CD14-positive monocyte (primary cell): ENCODE results near the gene SLC12A8. TPM values are rescaled to one million over a fixed set of nuclear protein-coding genes. Genes with fewer than 3 reads are reported as not detected.

Experiments
- DNase-seq, 3 donors: peaks; one replicate each; pipeline ENCODE4 v3.0.0-alpha.2; 2011 to 2022
- H2AFZ ChIP-seq: 2 replicates; pipeline ENCODE4 v1.6.0; 2012; ENCODE audit warnings: mild to moderate bottlenecking, low read depth, low read length, inconsistent platforms; ENCODE audit not compliant: insufficient read depth, poor library complexity, severe bottlenecking
- H3K27ac ChIP-seq, 2 donors: 1 replicate in 1 of 2; 2 replicates in 1 of 2; pipeline ENCODE4 v1.5.1; 2012 to 2013; ENCODE audit warnings: low read length in 2 of 2, control low read depth in 1 of 2, inconsistent platforms in 1 of 2, low read depth in 1 of 2, mild to moderate bottlenecking in 1 of 2
- H3K27me3 ChIP-seq, 2 donors: one replicate each; pipeline versions ENCODE4 v1.6.0 to v1.6.1; 2011 to 2013; ENCODE audit warnings: low read length in 2 of 2; ENCODE audit not compliant: control insufficient read depth in 2 of 2, insufficient read depth in 2 of 2
- H3K36me3 ChIP-seq, 2 donors: replicated peaks in 1 of 2; 1 replicate in 1 of 2; 2 replicates in 1 of 2; pipeline versions ENCODE4 v1.5.1 to v1.6.1; 2012 to 2013; ENCODE audit warnings: low read length in 2 of 2, control low read depth in 1 of 2, inconsistent platforms in 1 of 2, mild to moderate bottlenecking in 1 of 2; ENCODE audit not compliant: insufficient read depth in 2 of 2, control insufficient read depth in 1 of 2
- H3K4me1 ChIP-seq, 2 donors: 1 replicate in 1 of 2; 2 replicates in 1 of 2; pipeline versions ENCODE4 v1.5.1 to v1.6.1; 2012 to 2013; ENCODE audit warnings: low read length in 2 of 2, control low read depth in 1 of 2, inconsistent platforms in 1 of 2, mild to moderate bottlenecking in 1 of 2, moderate library complexity in 1 of 2; ENCODE audit not compliant: insufficient read depth in 2 of 2, control insufficient read depth in 1 of 2
- H3K4me2 ChIP-seq: replicated peaks from 2 replicates; pipeline ENCODE3; 2012; ENCODE audit warnings: low read length, moderate library complexity, mild to moderate bottlenecking; ENCODE audit not compliant: poor library complexity, severe bottlenecking; ENCODE audit errors: extremely low read depth
- H3K4me3 ChIP-seq, 3 experiments: fragments of 200-600 bp in 1 of 3; sonication (generic) in 1 of 3; replicated peaks in 1 of 3; 1 replicate in 2 of 3; 2 replicates in 1 of 3; pipeline ENCODE4 v1.5.1; 2011 to 2013; ENCODE audit warnings: low read length in 3 of 3, mild to moderate bottlenecking in 3 of 3, control low read depth in 2 of 3, low read depth in 2 of 3, inconsistent platforms in 1 of 3, moderate library complexity in 1 of 3
- H3K79me2 ChIP-seq: 2 replicates; pipeline ENCODE4 v1.6.0; 2012; ENCODE audit warnings: mild to moderate bottlenecking, control low read depth, inconsistent platforms, low read length, moderate library complexity; ENCODE audit not compliant: insufficient read depth
- H3K9ac ChIP-seq: 2 replicates; pipeline ENCODE4 v1.6.0; 2017; ENCODE audit warnings: low read length, mild to moderate bottlenecking; ENCODE audit not compliant: insufficient read depth, poor library complexity, severe bottlenecking
- H3K9me3 ChIP-seq, 2 donors: replicated peaks in 1 of 2; 1 replicate in 1 of 2; 2 replicates in 1 of 2; pipeline versions ENCODE4 v1.5.1 to v1.6.1; 2012 to 2013; ENCODE audit warnings: low read length in 2 of 2, control low read depth in 1 of 2; ENCODE audit not compliant: control insufficient read depth in 1 of 2, insufficient read depth in 1 of 2
- H4K20me1 ChIP-seq: 2 replicates; pipeline ENCODE4 v1.6.0; 2012; ENCODE audit warnings: mild to moderate bottlenecking, low read length, control low read depth, moderate library complexity; ENCODE audit not compliant: insufficient read depth
- H3K27ac Mint-ChIP-seq, 7 donors: one replicate each; pipeline ENCODE4 v1.8.0; 2020; ENCODE audit warnings: mild to moderate bottlenecking in 7 of 7, mixed read lengths in 7 of 7, moderate library complexity in 6 of 7, inconsistent platforms in 2 of 7
- H3K27me3 Mint-ChIP-seq, 3 donors: one replicate each; pipeline ENCODE4 v1.8.0; 2021 to 2022; ENCODE audit warnings: low read depth in 3 of 3, mild to moderate bottlenecking in 3 of 3, mixed read lengths in 3 of 3, moderate library complexity in 3 of 3, inconsistent platforms in 1 of 3
- H3K36me3 Mint-ChIP-seq, 2 donors: one replicate each; pipeline ENCODE4 v1.8.0; 2020; ENCODE audit warnings: mixed read lengths in 2 of 2, inconsistent platforms in 1 of 2, mild to moderate bottlenecking in 1 of 2
- H3K4me1 Mint-ChIP-seq: one replicate; pipeline ENCODE4 v1.8.0; 2020; ENCODE audit warnings: mild to moderate bottlenecking, mixed read lengths
- H3K4me3 Mint-ChIP-seq, 2 donors: one replicate each; pipeline ENCODE4 v1.8.0; 2020; ENCODE audit warnings: mild to moderate bottlenecking in 2 of 2, mixed read lengths in 2 of 2, moderate library complexity in 1 of 2
- H3K9me3 Mint-ChIP-seq, 7 donors: one replicate each; pipeline ENCODE4 v1.8.0; 2020 to 2022; ENCODE audit warnings: mixed read lengths in 7 of 7, mild to moderate bottlenecking in 6 of 7, moderate library complexity in 6 of 7, inconsistent platforms in 2 of 7
- WGBS: methylation state at CpG from one replicate; pipeline ENCODE4 v1.1.5; 2013; ENCODE audit warnings: missing lambda C conversion rate; ENCODE audit not compliant: insufficient coverage; 5-methylcytosine and 5-hydroxymethylcytosine counted together
- intact Hi-C, 2 donors: fragments of 100-400 bp; cut with micrococcal nuclease; formaldehyde crosslinking; loops; one replicate each; pipeline versions ENCODE4 v1.15.0 to v1.15.1; 2023
- polyA plus RNA-seq, 3 donors: library from polyadenylated mRNA; depleted of rRNA in 1 of 3; unstranded in 2 of 3; stranded (reverse) in 1 of 3; fragments of 300-500 nt in 2 of 3; fragments of >200 nt in 1 of 3; fragmentation: Illumina TruSeq in 2 of 3; gene quantifications; 1 replicate in 2 of 3; 2 replicates in 1 of 3; pipeline ENCODE4 v1.2.3, GENCODE V29; 2012 to 2021
- TF ChIP-seq, protein P1 (sequence below): fragments of 200-600 bp; IDR thresholded peaks from one replicate; pipeline ENCODE4 v1.8.0; 2022; ENCODE audit warnings: antibody characterized with exemption, mild to moderate bottlenecking

Gene SLC12A8
- polyA plus RNA-seq, 3 donors: 0.23 to 0.46 (median 0.35) TPM

DNA sequence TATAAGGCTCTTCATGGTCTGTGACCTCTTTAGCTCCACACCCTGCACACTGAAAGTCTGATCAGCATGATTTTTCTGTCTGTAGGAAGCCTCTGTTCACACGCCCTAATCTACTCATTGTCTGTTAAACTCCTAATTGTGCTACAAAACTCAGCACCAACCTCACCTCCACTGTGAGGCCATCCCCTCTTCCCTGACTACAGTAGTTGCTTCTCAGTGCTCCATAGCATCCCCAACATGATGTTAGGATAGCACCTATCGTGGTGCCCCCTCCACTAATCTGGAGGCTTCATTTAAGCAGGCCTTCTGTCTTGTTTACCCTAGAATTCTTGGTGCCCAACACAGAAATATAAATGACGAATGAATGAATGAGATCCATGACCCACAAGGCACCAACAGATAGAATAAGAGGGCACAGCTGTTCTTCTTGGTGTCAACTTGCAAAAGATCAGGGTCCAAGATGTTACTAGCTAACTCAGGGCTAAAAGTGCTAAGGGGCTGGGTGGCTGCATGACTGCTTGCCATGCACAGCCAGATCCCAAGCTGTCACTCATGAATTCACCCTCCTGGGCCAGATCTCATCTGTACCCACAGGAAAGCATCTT is 101.6 kb downstream of the SLC12A8 start:
- 95% methylated on average over 3 of the region's 3 CpGs for WGBS

DNA sequence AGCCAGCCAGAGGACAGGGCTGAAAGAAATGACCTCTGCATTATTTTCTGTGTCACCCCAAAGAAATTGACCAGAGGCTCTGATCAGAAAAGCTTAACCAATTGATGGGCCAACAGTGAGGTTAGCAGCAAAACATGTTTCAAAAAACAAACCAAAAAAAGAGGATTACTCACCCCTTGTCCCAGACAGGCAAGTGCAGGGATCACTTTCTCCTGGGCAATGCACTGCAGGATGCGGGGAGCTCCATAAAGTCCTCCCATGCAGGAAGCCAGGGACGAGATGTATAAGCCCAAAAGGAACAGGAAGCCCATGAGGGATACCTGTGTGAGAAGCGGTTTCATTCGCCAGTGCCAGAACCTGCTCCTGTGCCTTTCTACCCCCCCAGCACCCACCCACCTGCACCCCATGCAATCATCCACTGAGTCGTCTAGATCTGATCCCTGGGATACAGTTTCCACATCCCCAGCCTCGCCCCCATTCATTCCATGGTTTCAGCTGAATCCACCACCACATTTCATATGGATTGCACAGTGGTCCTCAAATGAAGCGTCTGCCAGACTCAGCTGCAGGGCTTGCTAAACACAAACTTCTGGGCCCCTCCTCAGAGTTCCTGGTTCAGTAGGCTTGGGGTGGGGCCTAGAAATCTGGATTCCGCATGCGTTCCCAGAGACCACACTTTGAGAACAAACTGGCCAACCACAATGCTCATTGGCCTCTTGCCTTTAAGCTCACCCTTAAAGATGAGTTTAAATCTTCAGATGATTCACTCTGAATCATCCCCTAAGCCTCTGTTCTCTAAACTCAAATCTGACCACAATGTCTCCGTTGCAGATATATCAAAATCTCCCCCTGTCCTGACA is 102.3 kb downstream of the SLC12A8 start:
- no peaks in the 10 kb centered on the region for H3K36me3 ChIP-seq
- no peak overlapping the region for H3K4me2 ChIP-seq
- peak overlapping the region; percentile 45 for H2AFZ ChIP-seq
- peaks cover 2 to 4% of the 10 kb centered on the region in 2 donors for H3K9me3 ChIP-seq
- H4K20me1 ChIP-seq: no peaks in the 10 kb centered on the region
- Mint-ChIP-seq H3K36me3 (peaks cover 0 to 3% of the 10 kb centered on the region in 2 donors), H3K27me3 (peaks cover 2 to 7% (median 4%) of the 10 kb centered on the region in 3 donors), H3K4me1 (peaks cover 19% of the 10 kb centered on the region), H3K4me3 (no peak overlapping the region), H3K9me3 (peaks cover 1 to 7% (median 6%) of the 10 kb centered on the region in 7 donors), H3K27ac (peak overlapping the region in 2 of 7 donors; percentile 0 to 4)
- WGBS: 79% methylated on average over 6 of the region's 10 CpGs
- H3K27me3 ChIP-seq: no peaks in the 10 kb centered on the region
- H3K27ac ChIP-seq: no peak overlapping the region
- H3K4me1 ChIP-seq: peaks cover 5 to 17% of the 10 kb centered on the region in 2 donors
- DNase-seq: peak; percentile 30 to 46 (median 38)
- intact Hi-C loops: loop anchor here in 1 of 2 donors (5.0 kb wide), 1 partner anchor 52 kb away; no protein-coding TSS in a partner anchor
- TF ChIP-seq, protein P1, sequence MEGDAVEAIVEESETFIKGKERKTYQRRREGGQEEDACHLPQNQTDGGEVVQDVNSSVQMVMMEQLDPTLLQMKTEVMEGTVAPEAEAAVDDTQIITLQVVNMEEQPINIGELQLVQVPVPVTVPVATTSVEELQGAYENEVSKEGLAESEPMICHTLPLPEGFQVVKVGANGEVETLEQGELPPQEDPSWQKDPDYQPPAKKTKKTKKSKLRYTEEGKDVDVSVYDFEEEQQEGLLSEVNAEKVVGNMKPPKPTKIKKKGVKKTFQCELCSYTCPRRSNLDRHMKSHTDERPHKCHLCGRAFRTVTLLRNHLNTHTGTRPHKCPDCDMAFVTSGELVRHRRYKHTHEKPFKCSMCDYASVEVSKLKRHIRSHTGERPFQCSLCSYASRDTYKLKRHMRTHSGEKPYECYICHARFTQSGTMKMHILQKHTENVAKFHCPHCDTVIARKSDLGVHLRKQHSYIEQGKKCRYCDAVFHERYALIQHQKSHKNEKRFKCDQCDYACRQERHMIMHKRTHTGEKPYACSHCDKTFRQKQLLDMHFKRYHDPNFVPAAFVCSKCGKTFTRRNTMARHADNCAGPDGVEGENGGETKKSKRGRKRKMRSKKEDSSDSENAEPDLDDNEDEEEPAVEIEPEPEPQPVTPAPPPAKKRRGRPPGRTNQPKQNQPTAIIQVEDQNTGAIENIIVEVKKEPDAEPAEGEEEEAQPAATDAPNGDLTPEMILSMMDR: no peak
- H3K79me2 ChIP-seq: no peaks in the 10 kb centered on the region
- H3K4me3 ChIP-seq: no peak overlapping the region
- no peak overlapping the region for H3K9ac ChIP-seq

More for the DNA sequence above, 101.6 kb downstream of the SLC12A8 start:
- H4K20me1 ChIP-seq: no peaks in the 10 kb centered on the region
- Mint-ChIP-seq H3K36me3 (no peaks in the 10 kb centered on the region), H3K27me3 (peaks cover 2 to 7% (median 7%) of the 10 kb centered on the region in 3 donors), H3K27ac (peak overlapping the region in 1 of 7 donors; percentile 0), H3K4me1 (peaks cover 19% of the 10 kb centered on the region), H3K9me3 (no peaks in the 10 kb centered on the region), H3K4me3 (no peak overlapping the region)
- TF ChIP-seq, protein P1: no peak
- H3K27ac ChIP-seq: no peak overlapping the region
- H3K79me2 ChIP-seq: no peaks in the 10 kb centered on the region
- H3K4me2 ChIP-seq: no peak overlapping the region
- no peak overlapping the region for H3K4me3 ChIP-seq
- H3K36me3 ChIP-seq: no peaks in the 10 kb centered on the region
- peaks cover 5 to 17% of the 10 kb centered on the region in 2 donors for H3K4me1 ChIP-seq
- intact Hi-C loops: loop anchor here in 1 of 2 donors (5.0 kb wide), 1 partner anchor 51 kb away; no protein-coding TSS in a partner anchor
- no peaks in the 10 kb centered on the region for H3K9me3 ChIP-seq
- H3K9ac ChIP-seq: no peak overlapping the region
- DNase-seq: no peak
- H2AFZ ChIP-seq: no peak overlapping the region
- H3K27me3 ChIP-seq: no peaks in the 10 kb centered on the region
